Loucy (cell line): ENCODE data around the gene TMPRSS7.

Experiments used
- EZH2phosphoT487 ChIP-seq: fragments of 200-600 bp; IDR thresholded peaks from 2 replicates; pipeline ENCODE4 v1.6.1; 2018; ENCODE audit warnings: antibody characterized with exemption, mild to moderate bottlenecking, moderate library complexity, borderline replicate concordance
- TF ChIP-seq, protein P1 (sequence below): fragments of 200-600 bp; sonication (generic); conservative IDR thresholded peaks from 2 replicates; pipeline ENCODE4 v1.5.1; 2014; ENCODE audit warnings: mild to moderate bottlenecking, antibody characterized with exemption, low read length

- TF ChIP-seq, protein P1, sequence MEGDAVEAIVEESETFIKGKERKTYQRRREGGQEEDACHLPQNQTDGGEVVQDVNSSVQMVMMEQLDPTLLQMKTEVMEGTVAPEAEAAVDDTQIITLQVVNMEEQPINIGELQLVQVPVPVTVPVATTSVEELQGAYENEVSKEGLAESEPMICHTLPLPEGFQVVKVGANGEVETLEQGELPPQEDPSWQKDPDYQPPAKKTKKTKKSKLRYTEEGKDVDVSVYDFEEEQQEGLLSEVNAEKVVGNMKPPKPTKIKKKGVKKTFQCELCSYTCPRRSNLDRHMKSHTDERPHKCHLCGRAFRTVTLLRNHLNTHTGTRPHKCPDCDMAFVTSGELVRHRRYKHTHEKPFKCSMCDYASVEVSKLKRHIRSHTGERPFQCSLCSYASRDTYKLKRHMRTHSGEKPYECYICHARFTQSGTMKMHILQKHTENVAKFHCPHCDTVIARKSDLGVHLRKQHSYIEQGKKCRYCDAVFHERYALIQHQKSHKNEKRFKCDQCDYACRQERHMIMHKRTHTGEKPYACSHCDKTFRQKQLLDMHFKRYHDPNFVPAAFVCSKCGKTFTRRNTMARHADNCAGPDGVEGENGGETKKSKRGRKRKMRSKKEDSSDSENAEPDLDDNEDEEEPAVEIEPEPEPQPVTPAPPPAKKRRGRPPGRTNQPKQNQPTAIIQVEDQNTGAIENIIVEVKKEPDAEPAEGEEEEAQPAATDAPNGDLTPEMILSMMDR = no peak
- no peak for TF ChIP-seq EZH2phosphoT487
These were observed 30.3 kb upstream of the TMPRSS7 start for GRCh38 chr3:112004187-112004586.
